ENCODE results near the gene DHRSX. TPM values are rescaled to one million over a fixed set of nuclear protein-coding genes. Genes with fewer than 3 reads are reported as not detected.
A peak's percentile ranks its signal among the peaks of the same experiment; 100 is the strongest.

Gene DHRSX
- total and polyA plus RNA-seq, 2 of the 13 experiments (the other 11 are each of a cell fraction or from before 2014, with no cell fraction given), result 15.5 to 24.3 TPM

- TF ChIP-seq, protein P1, sequence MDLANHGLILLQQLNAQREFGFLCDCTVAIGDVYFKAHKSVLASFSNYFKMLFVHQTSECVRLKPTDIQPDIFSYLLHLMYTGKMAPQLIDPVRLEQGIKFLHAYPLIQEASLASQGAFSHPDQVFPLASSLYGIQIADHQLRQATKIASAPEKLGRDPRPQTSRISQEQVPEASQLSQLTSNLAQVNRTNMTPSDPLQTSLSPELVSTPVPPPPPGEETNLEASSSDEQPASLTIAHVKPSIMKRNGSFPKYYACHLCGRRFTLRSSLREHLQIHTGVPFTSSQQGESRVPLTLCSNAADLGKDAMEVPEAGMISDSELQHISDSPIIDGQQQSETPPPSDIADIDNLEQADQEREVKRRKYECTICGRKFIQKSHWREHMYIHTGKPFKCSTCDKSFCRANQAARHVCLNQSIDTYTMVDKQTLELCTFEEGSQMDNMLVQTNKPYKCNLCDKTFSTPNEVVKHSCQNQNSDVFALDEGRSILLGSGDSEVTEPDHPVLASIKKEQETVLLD (CRISPR knock-in tag; IDR thresholded peaks at IDR 0.05; ENCODE audit: low read depth), result no peak
- TF ChIP-seq CBX5 (CRISPR knock-in tag; IDR thresholded peaks at IDR 0.05; ENCODE audit: borderline replicate concordance) (peak; percentile 74; the same call in 1 of the 2 replicates), GLMP (CRISPR knock-in tag; IDR thresholded peaks at IDR 0.05; ENCODE audit: borderline replicate concordance) (no peak), HNRNPL (IDR thresholded peaks at IDR 0.05; ENCODE audit: low read depth, low read length) (no peak), SRSF4 (IDR thresholded peaks at IDR 0.05; ENCODE audit: low read depth, low read length, poor library complexity, severe bottlenecking) (no peak), SCMH1 (CRISPR knock-in tag; IDR thresholded peaks at IDR 0.05; ENCODE audit: borderline replicate concordance) (no peak), TCF7 (IDR thresholded peaks at IDR 0.05; ENCODE audit: low read depth) (peak; percentile 75; the same call in 1 of the 2 replicates), HDAC1 (CRISPR knock-in tag; IDR thresholded peaks at IDR 0.05) (peak; percentile 79; the same call in 1 of the 2 replicates), GATA4 (IDR thresholded peaks at IDR 0.05; ENCODE audit: borderline replicate concordance, low read depth) (peak; percentile 73; the same call in 1 of the 2 replicates), SP1 (IDR thresholded peaks at IDR 0.05) (no peak), SP1 (CRISPR knock-in tag; IDR thresholded peaks at IDR 0.05) (no peak), AGO2 (optimal IDR thresholded peaks at IDR 0.05; ENCODE audit: low read depth, low read length) (no peak), SMYD3 (CRISPR knock-in tag; IDR thresholded peaks at IDR 0.05) (no peak), IKZF4 (CRISPR knock-in tag; IDR thresholded peaks at IDR 0.05; ENCODE audit: borderline replicate concordance, low read depth, not compliant biosample characterization) (no peak), XRCC5 (optimal IDR thresholded peaks at IDR 0.05; ENCODE audit: low read length) (no peak), HMGXB3 (CRISPR knock-in tag; IDR thresholded peaks at IDR 0.05; ENCODE audit: borderline replicate concordance) (peak; percentile 69), KDM3A (CRISPR knock-in tag; IDR thresholded peaks at IDR 0.05; ENCODE audit: low read depth) (peak; percentile 77; the same call in 1 of the 2 replicates)
- TF ChIP-seq, protein P2, sequence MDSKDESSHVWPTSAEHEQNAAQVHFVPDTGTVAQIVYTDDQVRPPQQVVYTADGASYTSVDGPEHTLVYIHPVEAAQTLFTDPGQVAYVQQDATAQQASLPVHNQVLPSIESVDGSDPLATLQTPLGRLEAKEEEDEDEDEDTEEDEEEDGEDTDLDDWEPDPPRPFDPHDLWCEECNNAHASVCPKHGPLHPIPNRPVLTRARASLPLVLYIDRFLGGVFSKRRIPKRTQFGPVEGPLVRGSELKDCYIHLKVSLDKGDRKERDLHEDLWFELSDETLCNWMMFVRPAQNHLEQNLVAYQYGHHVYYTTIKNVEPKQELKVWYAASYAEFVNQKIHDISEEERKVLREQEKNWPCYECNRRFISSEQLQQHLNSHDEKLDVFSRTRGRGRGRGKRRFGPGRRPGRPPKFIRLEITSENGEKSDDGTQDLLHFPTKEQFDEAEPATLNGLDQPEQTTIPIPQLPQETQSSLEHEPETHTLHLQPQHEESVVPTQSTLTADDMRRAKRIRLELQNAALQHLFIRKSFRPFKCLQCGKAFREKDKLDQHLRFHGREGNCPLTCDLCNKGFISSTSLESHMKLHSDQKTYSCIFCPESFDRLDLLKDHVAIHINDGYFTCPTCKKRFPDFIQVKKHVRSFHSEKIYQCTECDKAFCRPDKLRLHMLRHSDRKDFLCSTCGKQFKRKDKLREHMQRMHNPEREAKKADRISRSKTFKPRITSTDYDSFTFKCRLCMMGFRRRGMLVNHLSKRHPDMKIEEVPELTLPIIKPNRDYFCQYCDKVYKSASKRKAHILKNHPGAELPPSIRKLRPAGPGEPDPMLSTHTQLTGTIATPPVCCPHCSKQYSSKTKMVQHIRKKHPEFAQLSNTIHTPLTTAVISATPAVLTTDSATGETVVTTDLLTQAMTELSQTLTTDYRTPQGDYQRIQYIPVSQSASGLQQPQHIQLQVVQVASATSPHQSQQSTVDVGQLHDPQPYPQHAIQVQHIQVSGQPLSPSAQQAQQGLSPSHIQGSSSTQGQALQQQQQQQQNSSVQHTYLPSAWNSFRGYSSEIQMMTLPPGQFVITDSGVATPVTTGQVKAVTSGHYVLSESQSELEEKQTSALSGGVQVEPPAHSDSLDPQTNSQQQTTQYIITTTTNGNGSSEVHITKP (CRISPR knock-in tag; IDR thresholded peaks at IDR 0.05; ENCODE audit: low read depth), result 0 out of 2 replicates have a peak, but pooled peaks have one; percentile 51
These were observed 180.0 kb downstream of the DHRSX start (continued) for GRCh38 chrX:2320580-2321327.

All from HepG2 (cell line).